ENCODE data around the gene OFD1.

- TF ChIP-seq PKNOX1 (IDR thresholded peaks at IDR 0.05) (no peak), SUZ12 (IDR thresholded peaks at IDR 0.05) (no peak), TARDBP (IDR thresholded peaks at IDR 0.05) (no peak)
Measured at GRCh38 chrX:13703135-13703534, 31.4 kb upstream of the OFD1 start.

All from HEK293T (cell line).